GM12864 (cell line): ENCODE measurements around the gene MYD88.
A peak's percentile ranks its signal among the peaks of the same experiment; 100 is the strongest.

Source experiments
- DNase-seq: peaks from one replicate; pipeline ENCODE4 v3.0.0-alpha.2; 2011; ENCODE audit warnings: low read depth
- H3K4me3 ChIP-seq: 2 replicates; pipeline ENCODE4 v1.5.1; 2011; ENCODE audit warnings: mild to moderate bottlenecking, low read depth, low read length, control low read depth
- CTCF ChIP-seq: IDR thresholded peaks from 2 replicates; pipeline ENCODE4 v1.5.1; 2011; ENCODE audit warnings: low read depth, mild to moderate bottlenecking, moderate library complexity, low read length, control low read depth, inconsistent platforms; ENCODE audit errors: missing control alignments

MYD88 gene

GRCh38 chr3:38149708-38150107, 11.2 kb downstream of the MYD88 start:
- no peak for TF ChIP-seq CTCF
- no peak overlapping the region for H3K4me3 ChIP-seq
- no peak for DNase-seq

- no peak overlapping the region for H3K4me3 ChIP-seq
- TF ChIP-seq CTCF = peak; percentile 23
- no peak for DNase-seq
These were observed 12.5 kb downstream of the MYD88 start for GRCh38 chr3:38150780-38151528.

GRCh38 chr3:38151667-38152265, 13.3 kb downstream of the MYD88 start:
- TF ChIP-seq CTCF = no peak
- no peak for DNase-seq
- H3K4me3 ChIP-seq = no peak overlapping the region

- no peak for TF ChIP-seq CTCF
- no peak for DNase-seq
- no peak overlapping the region for H3K4me3 ChIP-seq
These were observed 14.1 kb downstream of the MYD88 start for GRCh38 chr3:38152609-38153008.

GRCh38 chr3:38153221-38153620, 14.8 kb downstream of the MYD88 start:
- H3K4me3 ChIP-seq = no peak overlapping the region
- DNase-seq = no peak
- TF ChIP-seq CTCF = no peak

GRCh38 chr3:38154033-38154494, 15.6 kb downstream of the MYD88 start:
- DNase-seq = no peak
- no peak for TF ChIP-seq CTCF
- H3K4me3 ChIP-seq = no peak overlapping the region
